Stimulated activated naive CD4-positive, alpha-beta T cell treated with Interleukin-2 at 50 U/mL for 16 hours (primary cell): ENCODE results near the gene LCE1F.

Experiments
- DNase-seq: peaks from one replicate; lab custom pipeline; 2025; lab: John Stamatoyannopoulos, UW

LCE1F gene

GRCh38 chr1:152776361-152776760 is 1.4 kb downstream of the LCE1F start:
- DNase-seq = no peak

DNA sequence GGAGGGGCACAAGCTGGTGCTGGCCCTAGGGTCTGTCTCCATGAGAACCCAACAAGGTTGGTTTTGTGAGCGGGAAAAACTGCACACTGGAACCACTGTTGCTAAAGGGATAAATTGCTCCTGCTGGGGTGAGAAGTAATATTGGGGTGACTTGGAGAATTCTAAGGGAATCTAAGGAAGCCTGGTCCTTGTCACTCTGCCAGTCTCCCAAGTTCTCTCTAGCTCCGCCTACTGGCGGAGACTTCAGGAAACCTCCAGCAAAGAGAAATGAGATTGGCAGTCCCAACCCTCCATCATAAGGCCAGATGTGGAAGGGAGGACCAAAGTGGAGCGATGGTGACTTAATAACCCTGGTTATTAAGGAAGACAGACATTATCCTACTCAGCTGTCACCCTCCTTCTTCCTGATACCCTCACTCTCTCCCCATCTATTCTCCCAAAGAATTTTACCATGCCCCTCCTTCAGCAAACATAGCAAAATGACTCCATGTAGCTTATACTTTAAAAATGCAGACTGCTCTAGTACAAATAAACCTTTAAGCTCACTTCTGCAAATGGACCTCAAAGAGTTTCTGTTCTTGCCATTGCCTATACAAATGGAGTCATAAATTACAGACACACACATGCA is 2.7 kb downstream of the LCE1F start:
- DNase-seq = no peak

DNA sequence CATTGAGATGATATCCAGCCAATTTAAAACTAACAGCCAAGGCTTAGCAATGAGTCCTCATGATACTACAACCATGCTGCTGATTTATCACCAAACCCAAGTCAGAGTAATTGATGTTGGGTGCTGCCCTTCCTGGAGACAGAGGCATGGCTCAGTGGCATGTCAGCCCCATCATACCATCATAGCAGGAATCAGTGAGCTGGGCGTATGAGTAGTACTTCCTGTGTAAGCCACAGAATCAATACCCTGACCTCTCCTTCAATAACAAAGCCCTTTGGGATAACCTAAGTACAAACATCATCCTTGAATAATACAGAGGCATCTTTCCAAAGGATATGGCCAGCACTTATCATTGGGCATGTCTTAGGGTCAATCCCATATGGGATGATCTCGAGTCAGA is 8.2 kb downstream of the LCE1F start:
- no peak for DNase-seq

DNA sequence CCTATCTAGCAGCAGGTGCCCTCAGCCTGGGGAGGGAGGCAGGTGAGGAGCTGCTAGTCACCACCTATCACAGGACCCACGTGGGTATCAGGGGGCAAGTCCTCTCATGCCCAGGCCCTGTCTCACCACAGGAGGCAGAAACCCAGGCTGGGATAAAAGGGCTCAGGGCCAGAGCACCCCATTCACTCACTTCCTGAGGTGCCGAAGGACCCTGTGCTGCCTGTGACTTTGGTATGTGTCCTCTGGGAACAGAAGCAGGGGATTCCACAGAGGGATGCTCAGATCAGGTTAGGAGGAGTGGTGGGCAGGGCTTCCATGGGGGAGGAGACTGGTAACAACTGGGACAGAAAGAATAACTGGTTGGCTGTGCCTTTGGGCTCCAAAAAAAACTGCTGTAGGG is 11.1 kb downstream of the LCE1F start, which contains the start of gene LCE1E:
Gene LCE1E, plus strand, starts transcription at position 181 of the 400 bp plus-strand sequence. CDS start 1,043 bp downstream, outside the sequence.
- no peak for DNase-seq

DNA sequence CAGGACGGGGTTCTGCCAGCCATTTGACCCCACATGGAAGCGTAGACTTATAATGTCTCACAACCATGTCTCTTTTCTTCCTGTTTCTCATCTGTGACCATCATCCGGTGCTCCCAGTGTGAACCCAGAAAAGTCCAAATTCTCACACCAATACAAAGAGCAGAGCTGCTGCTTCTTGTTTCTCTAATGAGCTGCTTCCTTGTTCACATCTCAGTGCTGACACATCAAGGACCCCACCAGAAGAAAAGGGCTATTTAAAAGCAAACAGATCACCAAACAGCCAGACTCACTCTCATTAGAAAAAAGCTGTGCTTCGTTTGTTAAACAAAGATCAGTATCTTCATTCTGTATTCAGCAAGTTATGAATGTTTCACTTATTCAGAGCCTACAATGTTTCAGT is 20.7 kb downstream of the LCE1F start:
- no peak for DNase-seq

- no peak for DNase-seq
Measured at GRCh38 chr1:152796421-152796820, 21.5 kb downstream of the LCE1F start, which contains the start of gene LCE1D. TSS of gene LCE1D (plus strand) at chr1:152796721. CDS start at chr1:152797795, 1,074 bp downstream.

GRCh38 chr1:152801333-152801732 is 26.4 kb downstream of the LCE1F start:
- DNase-seq = no peak

DNA sequence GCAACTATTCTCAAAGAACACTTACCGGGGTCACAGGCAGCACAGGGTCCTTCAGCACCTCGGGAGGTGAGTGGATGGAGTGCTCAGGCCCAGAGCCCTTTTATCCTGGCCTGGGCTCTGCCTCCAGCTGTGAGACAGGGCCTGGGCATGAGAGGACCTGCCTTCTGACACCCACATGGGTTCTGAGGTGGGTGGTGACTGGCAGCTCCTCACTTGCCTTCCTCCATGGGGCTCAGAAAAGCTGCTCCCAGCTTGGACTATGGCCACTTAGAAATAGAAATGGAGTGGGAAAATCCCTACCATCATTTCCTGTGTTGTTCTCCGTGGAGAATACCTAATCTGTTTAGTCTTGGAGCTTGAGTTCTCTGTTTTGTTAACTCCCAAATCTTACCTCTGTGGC is 31.6 kb downstream of the LCE1F start, which contains the start of gene LCE1C:
Gene LCE1C, minus strand, starts transcription at position 76 of the 400 bp plus-strand sequence. CDS start 1,173 bp downstream, outside the sequence.
- DNase-seq = no peak

DNA sequence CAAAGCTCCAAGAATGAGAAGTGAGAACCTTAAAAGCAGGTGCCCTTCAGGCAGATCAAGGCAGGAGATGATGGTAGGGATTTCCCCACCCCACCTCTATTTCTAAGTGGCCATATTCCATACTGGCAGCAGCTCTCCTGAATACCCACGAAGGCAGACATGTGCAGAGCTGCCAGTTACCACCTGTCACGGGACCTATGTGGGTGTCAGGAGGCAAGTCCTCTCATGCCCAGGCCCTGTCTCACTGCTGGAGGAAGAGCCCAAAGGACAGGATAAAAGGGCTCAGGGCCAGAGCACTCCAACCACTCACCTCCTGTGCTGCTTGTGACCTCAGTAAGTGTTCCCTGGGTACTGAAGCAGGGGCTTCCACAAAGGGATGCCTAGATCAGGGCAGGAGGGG is 36.1 kb downstream of the LCE1F start:
- no peak for DNase-seq

DNA sequence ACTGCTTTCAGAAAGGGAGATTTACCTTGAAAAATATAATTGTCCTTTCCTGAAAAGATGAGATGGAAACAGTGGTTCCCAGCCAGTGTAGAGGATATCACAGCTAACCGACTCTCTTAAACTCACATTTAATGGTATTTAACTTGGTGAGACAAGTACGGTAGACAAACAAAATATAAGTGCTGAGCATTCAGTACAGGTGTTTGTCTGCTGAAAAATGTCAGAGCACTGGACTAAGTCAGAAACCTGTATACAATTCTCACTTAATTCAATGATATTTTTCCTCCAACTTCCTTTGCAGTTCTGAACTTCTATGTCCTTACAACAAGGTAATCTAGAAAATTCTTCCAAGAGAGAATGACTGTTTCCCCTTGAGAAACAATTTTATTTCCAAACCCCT is 36.7 kb downstream of the LCE1F start, which contains the start of gene LCE1B:
Gene LCE1B, plus strand, starts transcription at position 301 of the 400 bp plus-strand sequence. CDS start 476 bp downstream, outside the sequence.
- no peak for DNase-seq

DNA sequence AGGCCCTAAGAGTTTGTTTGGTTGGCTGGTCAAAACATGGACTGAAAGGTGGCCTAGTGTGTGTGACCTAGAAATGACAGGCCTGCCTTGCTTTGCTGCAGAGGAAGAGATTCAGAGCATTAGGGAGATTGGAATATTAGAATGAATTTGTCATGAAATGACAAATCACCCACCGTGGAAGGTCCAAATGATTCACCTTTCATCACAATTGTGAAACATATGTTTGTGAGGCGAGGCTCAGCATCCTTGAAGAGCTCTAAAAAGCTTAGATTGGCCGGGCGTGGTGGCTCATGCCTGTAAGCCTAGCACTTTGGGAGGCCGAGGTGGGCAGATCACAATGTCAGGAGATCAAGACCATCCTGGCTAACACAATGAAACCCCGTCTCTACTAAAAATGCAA is 42.4 kb downstream of the LCE1F start:
- DNase-seq = no peak

DNA sequence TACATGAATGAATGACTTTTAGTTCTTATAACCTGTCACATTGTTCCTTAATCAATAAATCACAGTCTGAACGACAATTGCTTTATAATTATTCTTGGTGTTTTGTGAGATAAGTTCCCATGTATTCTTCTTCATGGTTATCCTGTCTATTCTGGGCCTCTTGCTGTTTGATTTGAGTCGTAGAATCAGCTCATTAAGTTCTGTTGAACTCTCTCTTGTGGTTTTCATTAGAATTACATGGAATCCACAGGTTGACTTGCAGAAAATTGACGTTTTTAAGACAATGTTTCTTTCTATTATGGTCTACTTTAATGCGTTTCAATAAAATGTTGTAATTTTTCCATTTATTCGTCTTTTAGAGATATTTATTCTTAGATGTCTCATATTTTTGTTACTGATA is 48.4 kb downstream of the LCE1F start:
- no peak for DNase-seq

- DNase-seq = no peak
Measured at GRCh38 chr1:152824964-152825363, 50.0 kb downstream of the LCE1F start.
